Measurements from ENCODE around the gene CXorf65.

Gene CXorf65

DNA sequence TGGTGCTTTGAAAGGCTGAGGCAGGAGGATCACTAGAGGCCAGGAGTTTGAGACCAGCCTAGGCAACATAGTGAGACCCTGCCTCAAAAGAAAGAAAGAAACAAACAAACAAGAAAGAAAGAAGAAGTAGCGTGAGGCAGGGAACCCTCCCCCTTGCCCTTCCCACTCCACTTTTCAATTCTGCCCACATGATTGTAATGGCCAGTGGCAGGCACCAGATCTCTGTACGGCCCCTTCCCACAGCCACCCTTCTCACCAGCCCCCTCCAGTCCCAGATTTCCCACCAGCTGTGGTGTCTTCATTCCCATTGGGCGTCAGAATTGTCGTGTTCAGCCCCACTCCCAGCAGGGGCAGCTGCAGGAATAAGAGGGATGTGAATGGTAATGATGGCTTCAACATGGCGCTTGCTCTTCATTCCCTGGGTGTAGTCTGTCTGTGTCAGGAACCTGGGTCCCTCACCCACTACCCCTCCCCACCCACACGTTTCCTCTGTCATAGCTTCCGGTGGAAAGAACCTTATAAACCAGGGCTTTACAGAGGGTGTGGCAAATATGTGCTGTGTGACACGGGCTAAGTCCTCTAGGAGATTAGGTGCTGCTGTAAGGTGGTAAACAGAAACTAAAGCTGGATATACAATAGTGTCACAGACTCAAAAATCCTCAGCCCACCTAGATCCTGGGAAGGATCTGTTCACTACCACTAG, 4.8 kb upstream of the CXorf65 start, which contains the start of gene IL2RG:
Gene IL2RG (minus strand): TSS at position 437 of the 703 bp plus-strand sequence. CDS start 38 bp downstream, at position 399.
- Histone ChIP-seq H3K4me1 (no peaks in the 10 kb centered on the region), H2AFZ (no peak within 1 kb of the TSS), H3K9me3 (ENCODE audit: control insufficient read depth, low read length) (no peaks in the 10 kb centered on the region), H3K27ac (no peak within 1 kb of the TSS), H3K27me3 (ENCODE audit: control insufficient read depth, insufficient read depth, low read length) (no peaks in the 10 kb centered on the region), H3K9ac (no peak within 1 kb of the TSS), H3K36me3 (ENCODE audit: control insufficient read depth, insufficient read depth, low read length) (no peaks in the 10 kb centered on the region), H3K4me2 (ENCODE audit: low read length) (no peak within 1 kb of the TSS), H3K4me3 (ENCODE audit: low read depth, low read length) (no peak within 1 kb of the TSS), H3K79me2 (no peaks in the 10 kb centered on the region)
- TF ChIP-seq, protein P1, sequence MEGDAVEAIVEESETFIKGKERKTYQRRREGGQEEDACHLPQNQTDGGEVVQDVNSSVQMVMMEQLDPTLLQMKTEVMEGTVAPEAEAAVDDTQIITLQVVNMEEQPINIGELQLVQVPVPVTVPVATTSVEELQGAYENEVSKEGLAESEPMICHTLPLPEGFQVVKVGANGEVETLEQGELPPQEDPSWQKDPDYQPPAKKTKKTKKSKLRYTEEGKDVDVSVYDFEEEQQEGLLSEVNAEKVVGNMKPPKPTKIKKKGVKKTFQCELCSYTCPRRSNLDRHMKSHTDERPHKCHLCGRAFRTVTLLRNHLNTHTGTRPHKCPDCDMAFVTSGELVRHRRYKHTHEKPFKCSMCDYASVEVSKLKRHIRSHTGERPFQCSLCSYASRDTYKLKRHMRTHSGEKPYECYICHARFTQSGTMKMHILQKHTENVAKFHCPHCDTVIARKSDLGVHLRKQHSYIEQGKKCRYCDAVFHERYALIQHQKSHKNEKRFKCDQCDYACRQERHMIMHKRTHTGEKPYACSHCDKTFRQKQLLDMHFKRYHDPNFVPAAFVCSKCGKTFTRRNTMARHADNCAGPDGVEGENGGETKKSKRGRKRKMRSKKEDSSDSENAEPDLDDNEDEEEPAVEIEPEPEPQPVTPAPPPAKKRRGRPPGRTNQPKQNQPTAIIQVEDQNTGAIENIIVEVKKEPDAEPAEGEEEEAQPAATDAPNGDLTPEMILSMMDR (IDR thresholded peaks at IDR 0.05) = no peak

DNA sequence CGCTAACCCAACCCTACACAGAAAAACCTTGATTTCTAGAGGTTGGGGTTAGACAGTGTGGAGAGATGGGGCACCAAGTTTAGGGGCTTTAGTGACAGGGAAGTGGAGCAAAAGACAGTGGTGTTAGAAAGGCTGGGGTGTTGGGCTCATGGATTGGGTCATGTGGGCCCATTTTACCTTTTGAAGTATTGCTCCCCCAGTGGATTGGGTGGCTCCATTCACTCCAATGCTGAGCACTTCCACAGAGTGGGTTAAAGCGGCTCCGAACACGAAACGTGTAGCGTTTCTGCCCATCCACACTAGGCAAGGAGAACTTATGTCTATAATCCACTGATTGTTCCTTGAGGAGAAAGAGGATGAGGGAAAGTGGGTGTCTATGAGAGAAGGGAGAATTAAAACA, 2.5 kb upstream of the CXorf65 start:
- Histone ChIP-seq H3K27ac (no peak overlapping the region), H3K4me1 (no peaks in the 10 kb centered on the region), H3K9me3 (ENCODE audit: control insufficient read depth, low read length) (no peaks in the 10 kb centered on the region), H3K79me2 (no peaks in the 10 kb centered on the region), H3K9ac (no peak overlapping the region), H3K36me3 (ENCODE audit: control insufficient read depth, insufficient read depth, low read length) (no peaks in the 10 kb centered on the region), H2AFZ (no peak overlapping the region), H3K4me2 (ENCODE audit: low read length) (no peak overlapping the region), H3K4me3 (ENCODE audit: low read depth, low read length) (no peak overlapping the region), H3K27me3 (ENCODE audit: control insufficient read depth, insufficient read depth, low read length) (no peaks in the 10 kb centered on the region)
- TF ChIP-seq, protein P1 (IDR thresholded peaks at IDR 0.05) = no peak

DNA sequence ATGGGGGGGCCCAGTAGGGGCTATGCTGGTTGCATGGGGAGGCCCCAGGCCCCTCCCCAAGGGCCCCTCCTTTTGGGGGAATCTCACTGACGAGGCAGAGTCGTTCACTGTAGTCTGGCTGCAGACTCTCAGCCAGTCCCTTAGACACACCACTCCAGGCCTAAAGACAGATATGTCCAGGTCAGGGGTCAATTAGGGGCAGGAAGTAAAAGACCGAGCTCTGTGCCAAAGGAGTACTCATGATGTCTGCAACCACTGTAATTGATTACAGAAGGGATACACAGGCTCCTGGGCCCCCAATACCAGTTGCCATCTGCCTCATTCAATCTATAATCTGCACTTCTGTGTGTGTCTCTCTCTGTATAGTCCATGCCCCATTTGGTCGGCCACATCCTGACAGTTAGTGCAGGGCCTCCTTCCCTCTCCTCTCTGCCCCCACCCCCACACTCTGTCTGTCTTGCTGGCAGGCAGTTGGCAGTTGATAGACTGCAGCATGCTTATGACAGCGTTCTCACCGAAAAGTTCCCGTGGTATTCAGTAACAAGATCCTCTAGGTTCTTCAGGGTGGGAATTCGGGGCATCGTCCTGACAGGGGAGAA, 1.3 kb upstream of the CXorf65 start:
- no peaks in the 10 kb centered on the region for H3K27me3 ChIP-seq (ENCODE audit: control insufficient read depth, insufficient read depth, low read length)
- no peak overlapping the region for H2AFZ ChIP-seq
- no peak overlapping the region for H3K27ac ChIP-seq
- H3K79me2 ChIP-seq = no peaks in the 10 kb centered on the region
- no peaks in the 10 kb centered on the region for H3K36me3 ChIP-seq (ENCODE audit: control insufficient read depth, insufficient read depth, low read length)
- H3K4me3 ChIP-seq (ENCODE audit: low read depth, low read length) = no peak overlapping the region
- TF ChIP-seq, protein P1 (IDR thresholded peaks at IDR 0.05) = no peak
- no peaks in the 10 kb centered on the region for H3K9me3 ChIP-seq (ENCODE audit: control insufficient read depth, low read length)
- H3K4me2 ChIP-seq (ENCODE audit: low read length) = no peak overlapping the region
- no peak overlapping the region for H3K9ac ChIP-seq
- H3K4me1 ChIP-seq = peaks cover 3% of the 10 kb centered on the region

DNA sequence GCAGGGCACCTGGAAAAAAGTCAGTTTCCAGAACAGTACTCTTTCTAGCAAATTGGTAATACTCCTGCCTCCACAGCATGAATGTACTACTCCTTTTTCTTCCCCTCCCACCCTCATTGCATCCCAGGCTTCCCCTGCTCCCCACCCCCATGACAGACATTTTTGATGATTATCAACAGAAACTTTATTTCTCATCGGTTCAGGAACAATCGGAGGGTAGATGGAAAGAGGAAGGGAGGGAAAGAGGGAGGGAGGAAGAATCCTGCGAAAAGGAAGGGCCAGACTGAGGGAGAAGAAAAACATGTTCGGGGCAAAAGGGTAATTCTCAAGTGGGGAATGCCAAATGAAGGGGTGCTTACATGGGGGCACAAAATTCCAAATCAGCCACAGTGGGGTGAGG, 705 bp upstream of the CXorf65 start:
- Histone ChIP-seq H3K4me1 (peaks cover 3% of the 10 kb centered on the region), H3K9ac (no peak overlapping the region), H3K79me2 (no peaks in the 10 kb centered on the region), H3K4me3 (ENCODE audit: low read depth, low read length) (no peak overlapping the region), H2AFZ (no peak overlapping the region), H3K4me2 (ENCODE audit: low read length) (no peak overlapping the region), H3K9me3 (ENCODE audit: control insufficient read depth, low read length) (no peaks in the 10 kb centered on the region), H3K27me3 (ENCODE audit: control insufficient read depth, insufficient read depth, low read length) (no peaks in the 10 kb centered on the region), H3K27ac (no peak overlapping the region), H3K36me3 (ENCODE audit: control insufficient read depth, insufficient read depth, low read length) (no peaks in the 10 kb centered on the region)
- TF ChIP-seq, protein P1 (IDR thresholded peaks at IDR 0.05) = no peak
